ENCODE measurements around the gene RXFP4. TPM values are rescaled to one million over a fixed set of nuclear protein-coding genes. Genes with fewer than 3 reads are reported as not detected.

Gene RXFP4
- total and polyA plus RNA-seq, 8 donors = 0.10 to 0.82 (median 0.17) TPM; not detected in 3

DNA sequence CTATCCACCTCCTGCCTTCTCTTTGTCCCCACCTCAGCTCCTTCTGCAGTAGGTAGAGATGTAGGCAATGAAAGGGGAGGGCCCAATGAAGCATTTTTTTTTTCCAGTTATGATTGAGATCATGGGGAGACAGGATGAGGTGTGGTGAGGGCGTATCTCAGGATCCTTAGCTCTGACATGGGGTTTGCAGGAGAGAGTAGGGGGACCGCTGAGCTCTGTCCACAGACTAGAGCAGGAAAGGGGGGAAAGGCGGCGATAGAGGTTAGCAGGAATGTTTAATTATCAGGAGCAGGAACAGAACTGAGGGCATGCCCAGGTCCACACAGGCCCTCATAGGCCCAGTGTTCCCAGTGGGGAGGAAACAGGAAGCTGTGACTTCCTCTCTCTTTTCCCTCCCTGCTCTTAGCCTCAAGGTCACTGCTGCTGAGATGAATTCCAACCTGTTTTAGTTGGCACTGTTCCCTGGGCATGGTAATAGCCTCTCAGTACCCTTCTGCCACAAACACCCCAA lies 901 bp upstream of the RXFP4 start:
- intact Hi-C loops (cut with DNase I) = no loop called here
- Histone ChIP-seq H3K27me3 (no peaks in the 10 kb centered on the region), H3K4me3 (no peak overlapping the region), H3K36me3 (peaks cover 0 to 3% of the 10 kb centered on the region in 2 donors), H3K4me1 (peaks cover 22 to 75% of the 10 kb centered on the region in 2 donors), H3K9me3 (no peaks in the 10 kb centered on the region), H3K27ac (peak overlapping the region; percentile 79 to 80)
- DNase-seq (peak in 1 of 4 donors; percentile 74), ATAC-seq (peak; percentile 78)
- TF ChIP-seq, protein P1, sequence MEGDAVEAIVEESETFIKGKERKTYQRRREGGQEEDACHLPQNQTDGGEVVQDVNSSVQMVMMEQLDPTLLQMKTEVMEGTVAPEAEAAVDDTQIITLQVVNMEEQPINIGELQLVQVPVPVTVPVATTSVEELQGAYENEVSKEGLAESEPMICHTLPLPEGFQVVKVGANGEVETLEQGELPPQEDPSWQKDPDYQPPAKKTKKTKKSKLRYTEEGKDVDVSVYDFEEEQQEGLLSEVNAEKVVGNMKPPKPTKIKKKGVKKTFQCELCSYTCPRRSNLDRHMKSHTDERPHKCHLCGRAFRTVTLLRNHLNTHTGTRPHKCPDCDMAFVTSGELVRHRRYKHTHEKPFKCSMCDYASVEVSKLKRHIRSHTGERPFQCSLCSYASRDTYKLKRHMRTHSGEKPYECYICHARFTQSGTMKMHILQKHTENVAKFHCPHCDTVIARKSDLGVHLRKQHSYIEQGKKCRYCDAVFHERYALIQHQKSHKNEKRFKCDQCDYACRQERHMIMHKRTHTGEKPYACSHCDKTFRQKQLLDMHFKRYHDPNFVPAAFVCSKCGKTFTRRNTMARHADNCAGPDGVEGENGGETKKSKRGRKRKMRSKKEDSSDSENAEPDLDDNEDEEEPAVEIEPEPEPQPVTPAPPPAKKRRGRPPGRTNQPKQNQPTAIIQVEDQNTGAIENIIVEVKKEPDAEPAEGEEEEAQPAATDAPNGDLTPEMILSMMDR (IDR thresholded peaks at IDR 0.05) = no peak

DNA sequence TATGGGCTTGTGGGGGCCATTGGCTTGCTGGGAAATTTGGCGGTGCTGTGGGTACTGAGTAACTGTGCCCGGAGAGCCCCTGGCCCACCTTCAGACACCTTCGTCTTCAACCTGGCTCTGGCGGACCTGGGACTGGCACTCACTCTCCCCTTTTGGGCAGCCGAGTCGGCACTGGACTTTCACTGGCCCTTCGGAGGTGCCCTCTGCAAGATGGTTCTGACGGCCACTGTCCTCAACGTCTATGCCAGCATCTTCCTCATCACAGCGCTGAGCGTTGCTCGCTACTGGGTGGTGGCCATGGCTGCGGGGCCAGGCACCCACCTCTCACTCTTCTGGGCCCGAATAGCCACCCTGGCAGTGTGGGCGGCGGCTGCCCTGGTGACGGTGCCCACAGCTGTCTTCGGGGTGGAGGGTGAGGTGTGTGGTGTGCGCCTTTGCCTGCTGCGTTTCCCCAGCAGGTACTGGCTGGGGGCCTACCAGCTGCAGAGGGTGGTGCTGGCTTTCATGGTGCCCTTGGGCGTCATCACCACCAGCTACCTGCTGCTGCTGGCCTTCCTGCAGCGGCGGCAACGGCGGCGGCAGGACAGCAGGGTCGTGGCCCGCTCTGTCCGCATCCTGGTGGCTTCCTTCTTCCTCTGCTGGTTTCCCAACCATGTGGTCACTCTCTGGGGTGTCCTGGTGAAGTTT lies 550 bp downstream of the RXFP4 start:
- no peaks in the 10 kb centered on the region for H3K9me3 ChIP-seq

DNA sequence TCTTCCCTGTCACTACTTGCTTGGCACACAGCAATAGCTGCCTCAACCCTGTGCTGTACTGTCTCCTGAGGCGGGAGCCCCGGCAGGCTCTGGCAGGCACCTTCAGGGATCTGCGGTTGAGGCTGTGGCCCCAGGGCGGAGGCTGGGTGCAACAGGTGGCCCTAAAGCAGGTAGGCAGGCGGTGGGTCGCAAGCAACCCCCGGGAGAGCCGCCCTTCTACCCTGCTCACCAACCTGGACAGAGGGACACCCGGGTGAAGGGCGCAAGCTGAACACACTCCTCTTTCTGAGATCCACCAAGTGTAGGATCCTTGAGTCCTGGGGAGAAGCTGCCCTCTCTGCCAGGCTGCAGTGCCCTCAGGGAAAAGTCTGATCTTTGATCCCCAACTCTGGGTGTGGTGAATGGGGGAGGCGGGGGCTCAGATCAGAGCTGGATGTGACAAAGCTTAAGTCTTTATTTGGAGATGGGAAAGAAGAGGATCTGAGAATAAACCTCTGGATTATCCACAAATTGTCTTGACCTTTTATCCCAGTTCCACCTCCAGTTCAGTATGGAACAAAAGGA lies 1.2 kb downstream of the RXFP4 start:
- Histone ChIP-seq H3K9me3 (no peaks in the 10 kb centered on the region), H3K4me1 (peaks cover 22 to 96% of the 10 kb centered on the region in 2 donors), H3K36me3 (peaks cover 0 to 24% of the 10 kb centered on the region in 2 donors), H3K4me3 (no peak overlapping the region), H3K27ac (peak overlapping the region in 1 of 2 donors; percentile 57), H3K27me3 (no peaks in the 10 kb centered on the region)
- DNase-seq (no peak), ATAC-seq (no peak)
- TF ChIP-seq, protein P1 (IDR thresholded peaks at IDR 0.05) = no peak
- intact Hi-C loops (cut with DNase I) = no loop called here

More for the DNA sequence above, 550 bp downstream of the RXFP4 start:
- Histone ChIP-seq H3K36me3 (peaks cover 0 to 17% of the 10 kb centered on the region in 2 donors), H3K4me3 (no peak overlapping the region), H3K27me3 (no peaks in the 10 kb centered on the region), H3K27ac (peak overlapping the region; percentile 79 to 80), H3K4me1 (peaks cover 22 to 90% of the 10 kb centered on the region in 2 donors)
- ATAC-seq = no peak
- intact Hi-C loops (cut with DNase I) = no loop called here
- no peak for DNase-seq
- TF ChIP-seq, protein P1 (IDR thresholded peaks at IDR 0.05) = no peak

DNA sequence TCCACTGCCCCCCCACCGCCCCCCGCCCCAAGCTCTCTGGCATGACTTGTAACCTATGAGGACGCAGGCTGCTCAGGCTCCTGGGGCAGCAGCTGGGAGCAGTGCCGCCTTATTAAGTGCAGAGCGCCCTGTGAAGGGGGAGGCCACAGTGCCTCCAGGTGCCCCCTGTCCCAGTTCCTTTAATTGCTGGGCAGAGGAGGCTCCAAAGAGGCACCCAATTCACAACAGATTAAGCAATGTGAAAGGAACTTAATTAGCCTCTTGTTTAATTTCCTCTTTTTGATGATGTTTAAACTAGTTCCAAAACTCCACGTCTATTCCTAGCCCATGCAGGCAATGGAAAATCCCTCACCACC lies 3.0 kb downstream of the RXFP4 start:
- Histone ChIP-seq H3K9me3 (no peaks in the 10 kb centered on the region), H3K4me1 (peaks cover 22 to 85% of the 10 kb centered on the region in 2 donors), H3K36me3 (peaks cover 0 to 42% of the 10 kb centered on the region in 2 donors), H3K27ac (peak overlapping the region in 1 of 2 donors; percentile 16), H3K27me3 (no peaks in the 10 kb centered on the region), H3K4me3 (no peak overlapping the region)
- no peak for ATAC-seq
- intact Hi-C loops (cut with DNase I) = no loop called here
- TF ChIP-seq, protein P1 (IDR thresholded peaks at IDR 0.05) = no peak
- no peak for DNase-seq

DNA sequence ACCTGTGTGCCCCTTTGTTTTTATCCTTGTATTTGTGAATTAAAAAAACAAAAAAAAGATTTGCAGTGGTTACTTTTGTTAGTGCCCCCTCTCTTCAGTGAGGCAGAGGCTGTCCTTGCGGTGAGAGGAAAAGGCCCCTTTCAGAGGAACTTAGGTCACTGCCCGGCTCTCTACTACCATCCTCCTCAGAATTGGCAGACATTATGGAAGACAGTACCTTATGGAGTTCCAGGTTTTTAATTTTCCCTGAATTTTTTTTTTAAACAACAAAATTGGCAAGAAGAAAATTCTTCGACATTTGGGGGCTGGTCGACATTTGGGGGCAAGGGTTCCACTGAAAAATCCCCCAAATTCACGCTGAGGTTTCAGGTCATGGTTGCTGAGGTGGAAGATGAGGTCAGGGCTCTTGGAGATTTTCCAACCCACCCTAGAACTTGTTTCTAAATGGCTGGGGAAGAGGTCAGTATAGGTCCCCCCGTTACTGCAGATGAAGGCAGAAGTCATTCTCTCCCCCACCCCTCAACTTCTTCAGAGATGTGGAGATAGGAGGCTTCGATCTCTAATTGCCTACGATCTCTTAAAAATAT lies 5.3 kb downstream of the RXFP4 start:
- TF ChIP-seq, protein P1 (IDR thresholded peaks at IDR 0.05) = no peak
- intact Hi-C loops (cut with DNase I) = no loop called here
- DNase-seq = no peak
- H3K4me3 ChIP-seq = no peak overlapping the region
- H3K36me3 ChIP-seq = peaks cover 0 to 65% of the 10 kb centered on the region in 2 donors
- no peaks in the 10 kb centered on the region for H3K9me3 ChIP-seq
- peaks cover 3 to 62% of the 10 kb centered on the region in 2 donors for H3K4me1 ChIP-seq
- no peak for ATAC-seq
- H3K27me3 ChIP-seq = no peaks in the 10 kb centered on the region
- peak overlapping the region in 1 of 2 donors; percentile 68 for H3K27ac ChIP-seq

Data from left lung (tissue), 10 donors.